ENCODE results near the gene LMCD1.

DNA sequence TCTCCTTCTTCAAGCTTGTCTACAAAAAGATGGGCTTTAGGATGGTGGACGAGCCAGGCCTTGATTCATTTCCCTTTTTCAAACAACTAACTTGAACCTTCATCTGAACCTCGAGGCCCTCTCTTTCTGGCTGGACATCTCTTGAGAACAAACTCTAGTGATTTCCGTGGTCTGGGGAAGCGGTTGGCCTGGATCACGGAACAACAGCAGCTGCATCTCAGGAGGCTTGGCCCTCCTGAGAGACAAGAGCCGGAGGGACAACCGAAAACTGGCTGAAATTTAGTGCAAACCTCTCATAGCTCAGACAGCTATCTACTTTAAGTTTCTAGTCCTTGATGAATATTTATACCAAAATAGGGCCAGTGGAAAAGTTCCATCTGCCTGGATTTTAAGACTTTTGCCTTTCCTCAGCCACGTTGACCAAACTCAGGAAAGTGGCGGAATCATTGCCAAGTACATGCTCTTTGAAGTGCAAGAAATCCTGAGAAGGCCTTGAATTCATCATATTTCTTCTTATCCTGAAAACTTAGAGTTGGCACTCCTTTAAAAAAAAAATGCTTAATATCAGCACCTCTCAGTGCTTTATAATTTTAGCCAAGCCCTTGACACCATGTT is 14.5 kb downstream of the LMCD1 start:
- TF ChIP-seq, protein P1, sequence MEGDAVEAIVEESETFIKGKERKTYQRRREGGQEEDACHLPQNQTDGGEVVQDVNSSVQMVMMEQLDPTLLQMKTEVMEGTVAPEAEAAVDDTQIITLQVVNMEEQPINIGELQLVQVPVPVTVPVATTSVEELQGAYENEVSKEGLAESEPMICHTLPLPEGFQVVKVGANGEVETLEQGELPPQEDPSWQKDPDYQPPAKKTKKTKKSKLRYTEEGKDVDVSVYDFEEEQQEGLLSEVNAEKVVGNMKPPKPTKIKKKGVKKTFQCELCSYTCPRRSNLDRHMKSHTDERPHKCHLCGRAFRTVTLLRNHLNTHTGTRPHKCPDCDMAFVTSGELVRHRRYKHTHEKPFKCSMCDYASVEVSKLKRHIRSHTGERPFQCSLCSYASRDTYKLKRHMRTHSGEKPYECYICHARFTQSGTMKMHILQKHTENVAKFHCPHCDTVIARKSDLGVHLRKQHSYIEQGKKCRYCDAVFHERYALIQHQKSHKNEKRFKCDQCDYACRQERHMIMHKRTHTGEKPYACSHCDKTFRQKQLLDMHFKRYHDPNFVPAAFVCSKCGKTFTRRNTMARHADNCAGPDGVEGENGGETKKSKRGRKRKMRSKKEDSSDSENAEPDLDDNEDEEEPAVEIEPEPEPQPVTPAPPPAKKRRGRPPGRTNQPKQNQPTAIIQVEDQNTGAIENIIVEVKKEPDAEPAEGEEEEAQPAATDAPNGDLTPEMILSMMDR (IDR thresholded peaks at IDR 0.05), result no peak
- TF ChIP-seq POLR2A (IDR thresholded peaks at IDR 0.05), result no peak
